GM12875 (cell line): ENCODE data around the gene PFKFB2.

Source experiments
- H3K4me3 ChIP-seq: one replicate; pipeline ENCODE4 v1.5.1; 2011; ENCODE audit warnings: low read depth, low read length, control low read depth
- CTCF ChIP-seq: IDR thresholded peaks from 2 replicates; pipeline ENCODE4 v1.5.1; 2011; ENCODE audit warnings: low read depth, mild to moderate bottlenecking, control low read depth, inconsistent platforms, low read length, moderate library complexity, borderline replicate concordance; ENCODE audit not compliant: insufficient read depth

The PFKFB2 gene

GRCh38 chr1:207081806-207082205 lies 28.7 kb downstream of the PFKFB2 start:
- H3K4me3 ChIP-seq: no peak overlapping the region
- TF ChIP-seq CTCF: no peak

- no peak for TF ChIP-seq CTCF
- H3K4me3 ChIP-seq: no peak overlapping the region
Observed at GRCh38 chr1:207084232-207084631, 31.2 kb downstream of the PFKFB2 start.

GRCh38 chr1:207084701-207085180 lies 31.7 kb downstream of the PFKFB2 start:
- no peak overlapping the region for H3K4me3 ChIP-seq
- TF ChIP-seq CTCF: peak; percentile 61

GRCh38 chr1:207085887-207086286 lies 32.8 kb downstream of the PFKFB2 start:
- no peak overlapping the region for H3K4me3 ChIP-seq
- TF ChIP-seq CTCF: no peak

- no peak for TF ChIP-seq CTCF
- no peak overlapping the region for H3K4me3 ChIP-seq
Observed at GRCh38 chr1:207088161-207088560, 35.1 kb downstream of the PFKFB2 start.

- no peak for TF ChIP-seq CTCF
- H3K4me3 ChIP-seq: no peak within 1 kb of the TSS
Observed at GRCh38 chr1:207088701-207089626, 35.9 kb downstream of the PFKFB2 start, which contains the start of gene C4BPB. TSS of gene C4BPB (plus strand) at chr1:207088860. CDS start at chr1:207089532, 672 bp downstream.
